A549 (cell line): Measurements from ENCODE around the gene SPACA7. TPM values are rescaled to one million over a fixed set of nuclear protein-coding genes. Genes with fewer than 3 reads are reported as not detected.

Experiments
- ATAC-seq, 2 experiments: fragments of 200-7000 bp in 1 of 2; fragments of >200 bp in 1 of 2; cut with Nextera tagmentation in 1 of 2; cut with Tn5 transposase in 1 of 2; 3 replicates each; pipeline versions ENCODE4 v1.8.0 to v1.9.1; 2018 to 2020; ENCODE audit warnings: mild to moderate bottlenecking in 1 of 2, moderate library complexity in 1 of 2
- CTCF ChIA-PET: fragments of 300-600 bp; sonication (Branson Sonifier 250); formaldehyde crosslinking; extraction: SDS; loops from one replicate; lab custom pipeline; 2021; ENCODE audit warnings: antibody characterized with exemption, inconsistent platforms; lab: Yijun Ruan, JAX
- POLR2A ChIA-PET: fragments of 350-600 bp; formaldehyde crosslinking; extraction: SDS; loops from one replicate; lab custom pipeline; 2021; ENCODE audit warnings: antibody characterized with exemption, inconsistent platforms; lab: Yijun Ruan, JAX
- DNase-seq, 2 experiments: peaks; one replicate each; pipeline versions ENCODE4 v3.0.0 to v3.0.0-alpha.2; 2011 to 2016; ENCODE audit warnings: low read depth in 1 of 2, low spot score in 1 of 2
- FAIRE-seq: peaks from 2 replicates; lab custom pipeline; 2011; peaks lifted over from hg19 to GRCh38; lab: Jason Lieb, UNC
- H3K27ac ChIP-seq, 2 experiments: fragments of >200 bp; sonication (Bioruptor Twin); formaldehyde crosslinking; 3 replicates each; pipeline ENCODE4 v1.5.1; 2016 to 2017
- H3K4me1 ChIP-seq: fragments of >200 bp; sonication (Bioruptor Twin); formaldehyde crosslinking; 3 replicates; pipeline ENCODE4 v1.6.1; 2016
- H3K4me2 ChIP-seq: fragments of >200 bp; sonication (Bioruptor Twin); formaldehyde crosslinking; 3 replicates; pipeline ENCODE4 v1.6.1; 2016
- H3K4me3 ChIP-seq: fragments of >200 bp; sonication (Bioruptor Twin); formaldehyde crosslinking; 3 replicates; pipeline ENCODE4 v1.5.1; 2016
- H3K9me3 ChIP-seq: fragments of >200 bp; sonication (Bioruptor Twin); formaldehyde crosslinking; 3 replicates; pipeline ENCODE4 v1.6.1; 2016
- BCL3 ChIP-seq: fragments of >200 bp; sonication (Bioruptor Twin); formaldehyde crosslinking; IDR thresholded peaks from 3 replicates; pipeline ENCODE4 v1.6.1; 2016
- CBX8 ChIP-seq: fragments of 200-600 bp; sonication (generic); IDR thresholded peaks from 2 replicates; pipeline ENCODE4 v1.6.1; 2016
- CHD4 ChIP-seq: fragments of 200-600 bp; sonication (generic); IDR thresholded peaks from 2 replicates; pipeline ENCODE4 v1.6.1; 2016; ENCODE audit warnings: antibody characterized with exemption, mild to moderate bottlenecking, borderline replicate concordance
- EHF ChIP-seq: fragments of 250-450 bp; sonication (Bioruptor Pico); IDR thresholded peaks from 2 replicates; pipeline ENCODE4 v1.5.0; 2020; ENCODE audit warnings: mild to moderate bottlenecking
- EHMT2 ChIP-seq: fragments of 200-600 bp; sonication (generic); IDR thresholded peaks from 2 replicates; pipeline ENCODE4 v1.6.1; 2016; ENCODE audit warnings: antibody characterized with exemption, low read depth, mild to moderate bottlenecking, moderate library complexity
- FOSB ChIP-seq: fragments of 250-450 bp; sonication (Bioruptor Pico); IDR thresholded peaks from 2 replicates; pipeline ENCODE4 v1.5.0; 2020; ENCODE audit warnings: mild to moderate bottlenecking, moderate library complexity
- FOSL2 ChIP-seq, 2 experiments: fragments of 450-650 bp in 1 of 2; fragments of >200 bp in 1 of 2; sonication (Bioruptor Twin) in 1 of 2; formaldehyde crosslinking; IDR thresholded peaks; 2 replicates each; pipeline versions ENCODE4 v1.5.0 to v1.6.1; 2016 to 2020; ENCODE audit warnings: mild to moderate bottlenecking in 1 of 2, moderate library complexity in 1 of 2
- GATA3 ChIP-seq: IDR thresholded peaks from 2 replicates; pipeline ENCODE4 v1.6.1; 2012; ENCODE audit warnings: borderline replicate concordance
- HES2 ChIP-seq: fragments of >200 bp; sonication (Bioruptor Twin); formaldehyde crosslinking; IDR thresholded peaks from 2 replicates; pipeline ENCODE4 v1.6.1; 2016
- HMGXB4 ChIP-seq: fragments of 250-450 bp; sonication (Bioruptor Pico); IDR thresholded peaks from 2 replicates; pipeline ENCODE4 v1.5.0; 2021; ENCODE audit warnings: mild to moderate bottlenecking, moderate library complexity, borderline replicate concordance
- HOXB5 ChIP-seq: fragments of 250-450 bp; sonication (Bioruptor Pico); IDR thresholded peaks from 2 replicates; pipeline ENCODE4 v1.5.0; 2020; ENCODE audit warnings: mild to moderate bottlenecking, moderate library complexity
- MAX ChIP-seq: IDR thresholded peaks from 2 replicates; pipeline ENCODE4 v1.6.1; 2012
- MAZ ChIP-seq: fragments of 150-350 bp; IDR thresholded peaks from 2 replicates; pipeline ENCODE4 v1.6.1; 2014; ENCODE audit warnings: antibody characterized with exemption, low read depth, low read length, borderline replicate concordance
- MYC ChIP-seq: IDR thresholded peaks from 2 replicates; pipeline ENCODE4 v1.6.1; 2012; ENCODE audit warnings: mild to moderate bottlenecking, inconsistent platforms, low read length, improper control_type of control experiment, borderline replicate concordance
- NPAS2 ChIP-seq: fragments of 250-450 bp; sonication (Bioruptor Pico); IDR thresholded peaks from 2 replicates; pipeline ENCODE4 v1.8.0; 2022; ENCODE audit warnings: mild to moderate bottlenecking, moderate library complexity, borderline replicate concordance
- NR3C1 ChIP-seq: fragments of >200 bp; sonication (Bioruptor Twin); formaldehyde crosslinking; IDR thresholded peaks from 3 replicates; pipeline ENCODE4 v1.6.1; 2017
- PBX3 ChIP-seq: IDR thresholded peaks from 2 replicates; pipeline ENCODE4 v1.6.1; 2012
- POLR2A ChIP-seq: IDR thresholded peaks from 2 replicates; pipeline ENCODE4 v1.6.1; 2012; ENCODE audit warnings: mild to moderate bottlenecking, low read length
- POLR2AphosphoS2 ChIP-seq: conservative IDR thresholded peaks from 2 replicates; pipeline ENCODE4 v1.6.1; 2012; ENCODE audit warnings: low read length, improper control_type of control experiment, inconsistent platforms
- RAD21 ChIP-seq, 2 experiments: fragments of >200 bp in 1 of 2; sonication (Bioruptor Twin) in 1 of 2; formaldehyde crosslinking in 1 of 2; IDR thresholded peaks in 1 of 2; conservative IDR thresholded peaks in 1 of 2; 2 replicates in 1 of 2; 3 replicates in 1 of 2; pipeline ENCODE4 v1.6.1; 2012 to 2018; ENCODE audit warnings: inconsistent platforms in 1 of 2
- RFX5 ChIP-seq: fragments of 450-650 bp; IDR thresholded peaks from 2 replicates; pipeline ENCODE4 v1.7.1; 2014; ENCODE audit warnings: antibody characterized with exemption, mild to moderate bottlenecking, moderate library complexity
- SREBF2 ChIP-seq: fragments of 450-650 bp; IDR thresholded peaks from 2 replicates; pipeline ENCODE4 v1.6.1; 2014; ENCODE audit warnings: mild to moderate bottlenecking, moderate library complexity
- ZSCAN20 ChIP-seq: fragments of 250-450 bp; sonication (Bioruptor Pico); IDR thresholded peaks from 2 replicates; pipeline ENCODE4 v1.8.0; 2022; ENCODE audit warnings: mild to moderate bottlenecking, moderate library complexity
- WGBS: methylation state at CpG from one replicate; pipeline ENCODE4 v1.1.6; 2017; ENCODE audit errors: missing lambda C conversion rate; 5-methylcytosine and 5-hydroxymethylcytosine counted together
- polyA plus RNA-seq, 4 experiments: library from polyadenylated mRNA; depleted of rRNA in 3 of 4; stranded (reverse); fragments of >200 nt; fragmentation: RNase III in 1 of 4; extraction: RNeasy Plus Mini Kit Qiagen cat#74134 plus additional on column Dnase treatment in 1 of 4; gene quantifications; 2 replicates in 3 of 4; 3 replicates in 1 of 4; pipeline ENCODE4 v1.2.3, GENCODE V29; 2011 to 2017

Gene SPACA7
- polyA plus RNA-seq, 2 of the 4 experiments (the other 2 are of a cell fraction) = not detected

GRCh38 chr13:112363867-112364528 is 12.2 kb upstream of the SPACA7 start:
- FAIRE-seq (no peak), DNase-seq (no peak), ATAC-seq (no peak)
- H3K4me1 ChIP-seq = no peaks in the 10 kb centered on the region
- ChIA-PET CTCF (interaction anchor here (0.7 kb wide), 1 partner anchor 751 kb away, joined by 3 read pairs; no protein-coding TSS in a partner anchor), POLR2A (no interaction called here)
- H3K27ac ChIP-seq = no peak overlapping the region
- TF ChIP-seq MAX (no peak), NR3C1 (no peak), HOXB5 (CRISPR knock-in tag) (no peak), FOSL2 (IDR thresholded peaks at IDR 0.05) (no peak), FOSL2 (CRISPR knock-in tag; IDR thresholded peaks at IDR 0.05) (no peak), EHMT2 (no peak), HES2 (no peak), NPAS2 (CRISPR knock-in tag) (no peak), RAD21 (conservative IDR thresholded peaks at IDR 0.05 in 1 of 2, IDR thresholded peaks at IDR 0.05 in 1 of 2) (no peak), POLR2AphosphoS2 (no peak), PBX3 (no peak), FOSB (CRISPR knock-in tag) (no peak)
- no peak overlapping the region for H3K4me2 ChIP-seq
- WGBS = 7% methylated on average over 8 of the region's 12 CpGs
- no peaks in the 10 kb centered on the region for H3K9me3 ChIP-seq
- no peak overlapping the region for H3K4me3 ChIP-seq

- no peak overlapping the region for H3K27ac ChIP-seq
- FAIRE-seq (no peak), DNase-seq (no peak), ATAC-seq (no peak)
- TF ChIP-seq EHF (CRISPR knock-in tag) (no peak), SREBF2 (no peak), GATA3 (no peak), CBX8 (no peak), RAD21 (conservative IDR thresholded peaks at IDR 0.05 in 1 of 2, IDR thresholded peaks at IDR 0.05 in 1 of 2) (no peak), PBX3 (no peak), BCL3 (no peak), ZSCAN20 (CRISPR knock-in tag) (no peak), MAZ (no peak), MYC (no peak), CHD4 (no peak), FOSL2 (IDR thresholded peaks at IDR 0.05) (no peak), FOSL2 (CRISPR knock-in tag; IDR thresholded peaks at IDR 0.05) (no peak), RFX5 (no peak), NPAS2 (CRISPR knock-in tag) (no peak), HMGXB4 (CRISPR knock-in tag) (no peak), POLR2A (no peak)
- no peaks in the 10 kb centered on the region for H3K4me1 ChIP-seq
- ChIA-PET POLR2A (no interaction called here), CTCF (interaction anchor here (0.8 kb wide), 1 partner anchor 9 kb away, joined by 3 read pairs; the partner anchor contains the start of gene SPACA7)
- no CpG with 5 or more reads among the region's 4 CpGs for whole genome bisulfite sequencing
- no peak overlapping the region for H3K4me3 ChIP-seq
- no peak overlapping the region for H3K4me2 ChIP-seq
- no peaks in the 10 kb centered on the region for H3K9me3 ChIP-seq
Measured at GRCh38 chr13:112366907-112367646, 9.1 kb upstream of the SPACA7 start.
